Measurements from ENCODE around the gene HPD.

Gene HPD

GRCh38 chr12:121845701-121846100 lies 13.0 kb downstream of the HPD start:
- Histone ChIP-seq H4K20me1 (ENCODE audit: control insufficient read depth, insufficient read depth, low read depth, low read length) (no peaks in the 10 kb centered on the region), H3K27me3 (ENCODE audit: control insufficient read depth, low read length) (no peaks in the 10 kb centered on the region), H3K79me2 (ENCODE audit: control insufficient read depth, low read length) (no peaks in the 10 kb centered on the region), H3K4me1 (ENCODE audit: control insufficient read depth, low read length) (peaks cover 9% of the 10 kb centered on the region), H3K4me3 (ENCODE audit: low read length) (no peak overlapping the region), H3K27ac (ENCODE audit: low read depth, low read length) (no peak overlapping the region), H3K9me2 (replicated peaks; ENCODE audit: control insufficient read depth, low read length) (no peaks in the 10 kb centered on the region), H3K36me3 (ENCODE audit: control insufficient read depth, low read length) (no peaks in the 10 kb centered on the region), H3F3A (ENCODE audit: control insufficient read depth, insufficient read depth) (no peaks in the 10 kb centered on the region), H3K9me3 (ENCODE audit: control insufficient read depth, insufficient read depth, low read length) (no peaks in the 10 kb centered on the region), H3K4me2 (ENCODE audit: low read length) (peak overlapping the region; percentile 57)
- TF ChIP-seq EZH2phosphoT487 (IDR thresholded peaks at IDR 0.05; ENCODE audit: borderline replicate concordance, low read length) (no peak), CTCF (IDR thresholded peaks at IDR 0.05; ENCODE audit: low read depth, low read length, poor library complexity, severe bottlenecking) (no peak)

- H4K20me1 ChIP-seq (ENCODE audit: control insufficient read depth, insufficient read depth, low read depth, low read length): no peaks in the 10 kb centered on the region
- H3K9me2 ChIP-seq (replicated peaks; ENCODE audit: control insufficient read depth, low read length): no peaks in the 10 kb centered on the region
- TF ChIP-seq EZH2phosphoT487 (IDR thresholded peaks at IDR 0.05; ENCODE audit: borderline replicate concordance, low read length) (no peak), CTCF (IDR thresholded peaks at IDR 0.05; ENCODE audit: low read depth, low read length, poor library complexity, severe bottlenecking) (no peak)
- no peaks in the 10 kb centered on the region for H3F3A ChIP-seq (ENCODE audit: control insufficient read depth, insufficient read depth)
- no peaks in the 10 kb centered on the region for H3K9me3 ChIP-seq (ENCODE audit: control insufficient read depth, insufficient read depth, low read length)
- no peak overlapping the region for H3K4me2 ChIP-seq (ENCODE audit: low read length)
- peaks cover 22% of the 10 kb centered on the region for H3K4me1 ChIP-seq (ENCODE audit: control insufficient read depth, low read length)
- no peaks in the 10 kb centered on the region for H3K79me2 ChIP-seq (ENCODE audit: control insufficient read depth, low read length)
- H3K36me3 ChIP-seq (ENCODE audit: control insufficient read depth, low read length): no peaks in the 10 kb centered on the region
- H3K27me3 ChIP-seq (ENCODE audit: control insufficient read depth, low read length): peaks cover 4% of the 10 kb centered on the region
- H3K4me3 ChIP-seq (ENCODE audit: low read length): no peak overlapping the region
- H3K27ac ChIP-seq (ENCODE audit: low read depth, low read length): no peak overlapping the region
Measured at GRCh38 chr12:121843236-121843982, 15.2 kb downstream of the HPD start.

- Histone ChIP-seq H3K4me1 (ENCODE audit: control insufficient read depth, low read length) (peaks cover 16% of the 10 kb centered on the region), H3F3A (ENCODE audit: control insufficient read depth, insufficient read depth) (0 out of 2 replicates have a peak, but pooled peaks cover 3% of the 10 kb centered on the region), H3K9me2 (replicated peaks; ENCODE audit: control insufficient read depth, low read length) (no peaks in the 10 kb centered on the region), H3K27me3 (ENCODE audit: control insufficient read depth, low read length) (peaks cover 23% of the 10 kb centered on the region), H4K20me1 (ENCODE audit: control insufficient read depth, insufficient read depth, low read depth, low read length) (no peaks in the 10 kb centered on the region), H3K79me2 (ENCODE audit: control insufficient read depth, low read length) (no peaks in the 10 kb centered on the region), H3K9me3 (ENCODE audit: control insufficient read depth, insufficient read depth, low read length) (no peaks in the 10 kb centered on the region), H3K27ac (ENCODE audit: low read depth, low read length) (no peak overlapping the region), H3K4me2 (ENCODE audit: low read length) (peak overlapping the region; percentile 89), H3K4me3 (ENCODE audit: low read length) (peak overlapping the region; percentile 86), H3K36me3 (ENCODE audit: control insufficient read depth, low read length) (no peaks in the 10 kb centered on the region)
- TF ChIP-seq CTCF (IDR thresholded peaks at IDR 0.05; ENCODE audit: low read depth, low read length, poor library complexity, severe bottlenecking): no peak
- no peak for TF ChIP-seq EZH2phosphoT487 (IDR thresholded peaks at IDR 0.05; ENCODE audit: borderline replicate concordance, low read length)
Measured at GRCh38 chr12:121839993-121840761, 18.5 kb downstream of the HPD start.

All from DOHH2 (cell line).